ENCODE data around the gene SP5. TPM values are rescaled to one million over a fixed set of nuclear protein-coding genes. Genes with fewer than 3 reads are reported as not detected.
"Not testable (repeated sequence)": the region's sequence is repeated elsewhere in the genome, so short reads cannot be mapped to it uniquely, and the experiment has no call there.

The SP5 gene
- total and polyA plus RNA-seq, 2 experiments from 2014 or later: 1.9 to 2.4 TPM

- H2AFZ ChIP-seq: peak overlapping the region; percentile 45
- no peaks in the 10 kb centered on the region for H3K79me2 ChIP-seq
- H3K9me2 ChIP-seq (replicated peaks; ENCODE audit: insufficient read depth): no peaks in the 10 kb centered on the region
- H3K4me3 ChIP-seq: no peak overlapping the region
- no peaks in the 10 kb centered on the region for H3K27me3 ChIP-seq
- no peak overlapping the region for H3K27ac ChIP-seq
- 52% methylated on average over 4 of the region's 4 CpGs for WGBS (ENCODE audit: low lambda C conversion rate, missing lambda C conversion rate)
- no peaks in the 10 kb centered on the region for H3K9me3 ChIP-seq (ENCODE audit: low read depth)
- no peak for TF ChIP-seq EZH2 (IDR thresholded peaks at IDR 0.05; ENCODE audit: borderline replicate concordance)
- TF ChIP-seq EZH2phosphoT487 (IDR thresholded peaks at IDR 0.05; ENCODE audit: low read depth, severe bottlenecking, unreplicated experiment): no peak
- TF ChIP-seq CTCF (IDR thresholded peaks at IDR 0.05; ENCODE audit: poor library complexity): no peak
- H4K20me1 ChIP-seq (ENCODE audit: insufficient read depth, poor library complexity, severe bottlenecking): no peaks in the 10 kb centered on the region
- DNase-seq (ENCODE audit: low spot score): peak; percentile 46
- H3K4me2 ChIP-seq: peak overlapping the region; percentile 55
- no peaks in the 10 kb centered on the region for H3K36me3 ChIP-seq (replicated peaks; ENCODE audit: insufficient read depth, low read depth)
- no peaks in the 10 kb centered on the region for H3K4me1 ChIP-seq (ENCODE audit: insufficient read depth)
These were observed 32.8 kb downstream of the SP5 start for GRCh38 chr2:170747921-170748320.

- not testable (repeated sequence) for H3K4me3 ChIP-seq; H3K9me3 ChIP-seq (ENCODE audit: low read depth); H3K4me2 ChIP-seq; H3K9me2 ChIP-seq (replicated peaks; ENCODE audit: insufficient read depth); H2AFZ ChIP-seq; H3K36me3 ChIP-seq (replicated peaks; ENCODE audit: insufficient read depth, low read depth); DNase-seq (ENCODE audit: low spot score); H4K20me1 ChIP-seq (ENCODE audit: insufficient read depth, poor library complexity, severe bottlenecking); H3K79me2 ChIP-seq; H3K4me1 ChIP-seq (ENCODE audit: insufficient read depth); H3K27ac ChIP-seq; H3K27me3 ChIP-seq
- 94% methylated on average over 12 of the region's 12 CpGs for WGBS (ENCODE audit: low lambda C conversion rate, missing lambda C conversion rate)
These were observed 36.4 kb downstream of the SP5 start for GRCh38 chr2:170751555-170751954.

- Histone ChIP-seq H3K27me3 (no peaks in the 10 kb centered on the region), H3K4me1 (ENCODE audit: insufficient read depth) (peaks cover 13% of the 10 kb centered on the region), H2AFZ (no peak overlapping the region), H3K36me3 (replicated peaks; ENCODE audit: insufficient read depth, low read depth) (no peaks in the 10 kb centered on the region), H3K27ac (no peak overlapping the region), H3K4me3 (no peak overlapping the region), H4K20me1 (ENCODE audit: insufficient read depth, poor library complexity, severe bottlenecking) (no peaks in the 10 kb centered on the region), H3K79me2 (no peaks in the 10 kb centered on the region), H3K4me2 (no peak overlapping the region), H3K9me3 (ENCODE audit: low read depth) (no peaks in the 10 kb centered on the region), H3K9me2 (replicated peaks; ENCODE audit: insufficient read depth) (no peaks in the 10 kb centered on the region)
- no peak for DNase-seq (ENCODE audit: low spot score)
- TF ChIP-seq EZH2 (IDR thresholded peaks at IDR 0.05; ENCODE audit: borderline replicate concordance) (no peak), CTCF (IDR thresholded peaks at IDR 0.05; ENCODE audit: poor library complexity) (no peak), EZH2phosphoT487 (IDR thresholded peaks at IDR 0.05; ENCODE audit: low read depth, severe bottlenecking, unreplicated experiment) (no peak)
These were observed 46.4 kb downstream of the SP5 start for GRCh38 chr2:170761572-170761971.

- H4K20me1 ChIP-seq (ENCODE audit: insufficient read depth, poor library complexity, severe bottlenecking): no peaks in the 10 kb centered on the region
- peaks cover 13% of the 10 kb centered on the region for H3K4me1 ChIP-seq (ENCODE audit: insufficient read depth)
- H3K79me2 ChIP-seq: no peaks in the 10 kb centered on the region
- no peaks in the 10 kb centered on the region for H3K36me3 ChIP-seq (replicated peaks; ENCODE audit: insufficient read depth, low read depth)
- 50% methylated on average over 7 of the region's 7 CpGs for WGBS (ENCODE audit: low lambda C conversion rate, missing lambda C conversion rate)
- no peaks in the 10 kb centered on the region for H3K27me3 ChIP-seq
- no peak overlapping the region for H3K27ac ChIP-seq
- no peak for TF ChIP-seq EZH2 (IDR thresholded peaks at IDR 0.05; ENCODE audit: borderline replicate concordance)
- TF ChIP-seq EZH2phosphoT487 (IDR thresholded peaks at IDR 0.05; ENCODE audit: low read depth, severe bottlenecking, unreplicated experiment): no peak
- TF ChIP-seq CTCF (IDR thresholded peaks at IDR 0.05; ENCODE audit: poor library complexity): no peak
- no peaks in the 10 kb centered on the region for H3K9me3 ChIP-seq (ENCODE audit: low read depth)
- no peaks in the 10 kb centered on the region for H3K9me2 ChIP-seq (replicated peaks; ENCODE audit: insufficient read depth)
- DNase-seq (ENCODE audit: low spot score): no peak
- H3K4me2 ChIP-seq: no peak overlapping the region
- H2AFZ ChIP-seq: no peak overlapping the region
- H3K4me3 ChIP-seq: no peak overlapping the region
These were observed 47.6 kb downstream of the SP5 start for GRCh38 chr2:170762760-170763159.
